AG04449 (cell line): ENCODE results near the gene SNRPA.

ENCODE experiments used
- CTCF ChIA-PET: fragments of 350-600 bp; formaldehyde crosslinking; extraction: SDS; loops from one replicate; lab custom pipeline; 2021; ENCODE audit warnings: antibody characterized with exemption; lab: Yijun Ruan, JAX
- POLR2A ChIA-PET: fragments of 400-600, 350-600 bp; formaldehyde crosslinking; extraction: SDS; loops from one replicate; lab custom pipeline; 2020; ENCODE audit warnings: antibody characterized with exemption, inconsistent platforms; lab: Yijun Ruan, JAX
- DNase-seq: peaks from one replicate; pipeline ENCODE4 v3.0.0-alpha.2; 2010; ENCODE audit warnings: low read depth, low spot score
- H3K4me3 ChIP-seq: 2 replicates; pipeline ENCODE4 v1.5.1; 2011; ENCODE audit warnings: low read depth, mild to moderate bottlenecking, control low read depth, low read length
- CTCF ChIP-seq: IDR thresholded peaks from one replicate; pipeline ENCODE4 v1.5.1; 2011; ENCODE audit warnings: mild to moderate bottlenecking, moderate library complexity, low read length, control low read depth, inconsistent platforms; ENCODE audit not compliant: insufficient read depth; ENCODE audit errors: missing control alignments

Gene SNRPA

GRCh38 chr19:40804783-40805242, 53.8 kb downstream of the SNRPA start:
- CTCF ChIA-PET: interaction anchor here (3.2 to 5.6 kb wide), 3 partner anchors 15 to 143 kb away, joined by 21 to 58 read pairs (median 28); partner anchors contain the start of gene RAB4B
- H3K4me3 ChIP-seq: no peak overlapping the region
- TF ChIP-seq CTCF: peak; percentile 7
- no peak for DNase-seq
- POLR2A ChIA-PET: interaction anchor here (0.6 to 1.7 kb wide), 2 partner anchors 54 to 146 kb away, joined by 3 to 4 read pairs; partner anchors contain the start of genes ACTMAP and SNRPA

GRCh38 chr19:40805258-40805868, 54.4 kb downstream of the SNRPA start:
- no peak overlapping the region for H3K4me3 ChIP-seq
- POLR2A ChIA-PET: interaction anchor here (0.6 to 1.7 kb wide), 3 partner anchors 28 to 147 kb away, joined by 3 to 4 read pairs (median 3); partner anchors contain the start of genes ACTMAP, RAB4B and SNRPA
- no peak for DNase-seq
- TF ChIP-seq CTCF: no peak
- CTCF ChIA-PET: interaction anchor here (0.6 to 5.6 kb wide), 6 partner anchors 11 to 147 kb away, joined by 3 to 58 read pairs (median 16); partner anchors contain the start of gene RAB4B

GRCh38 chr19:40806423-40807146, 55.6 kb downstream of the SNRPA start:
- ChIA-PET CTCF (interaction anchor here (0.6 to 5.6 kb wide), 25 partner anchors 10 to 155 kb away, joined by 3 to 58 read pairs (median 3); partner anchors contain the start of gene RAB4B), POLR2A (interaction anchor here (1.1 to 1.2 kb wide), 2 partner anchors 13 to 29 kb away, joined by 3 to 4 read pairs; partner anchors contain the start of gene RAB4B)
- TF ChIP-seq CTCF: peak; percentile 98
- peak overlapping the region; percentile 20 for H3K4me3 ChIP-seq
- peak; percentile 63 for DNase-seq

- TF ChIP-seq CTCF: peak; percentile 24
- ChIA-PET POLR2A (interaction anchor here (1.1 kb wide), 1 partner anchor 13 kb away, joined by 4 read pairs; no protein-coding TSS in a partner anchor), CTCF (interaction anchor here (0.7 to 5.6 kb wide), 22 partner anchors 9 to 155 kb away, joined by 3 to 58 read pairs (median 3); partner anchors contain the start of gene RAB4B)
- DNase-seq: no peak
- H3K4me3 ChIP-seq: no peak overlapping the region
Observed at GRCh38 chr19:40807147-40808020, 56.4 kb downstream of the SNRPA start.

- no peak for DNase-seq
- POLR2A ChIA-PET: no interaction called here
- CTCF ChIA-PET: interaction anchor here (0.8 to 5.6 kb wide), 7 partner anchors 12 to 174 kb away, joined by 3 to 58 read pairs (median 6); partner anchors contain the start of gene RAB4B
- TF ChIP-seq CTCF: no peak
- H3K4me3 ChIP-seq: no peak overlapping the region
Observed at GRCh38 chr19:40808021-40808325, 57.0 kb downstream of the SNRPA start.
